K562 (cell line): ENCODE data around the gene PUS7. TPM values are rescaled to one million over a fixed set of nuclear protein-coding genes. Genes with fewer than 3 reads are reported as not detected.
A peak's percentile ranks its signal among the peaks of the same experiment; 100 is the strongest.

Source experiments
- BACH1 ChIP-seq: fragments of 200-800 bp; sonication (Bioruptor generic); IDR thresholded peaks from 2 replicates; pipeline ENCODE4 v1.6.1; 2016; ENCODE audit warnings: missing genetic modification characterization, missing compliant biosample characterization
- CHD4 ChIP-seq: fragments of 200-600 bp; sonication (generic); IDR thresholded peaks from 3 replicates; pipeline ENCODE4 v1.6.1; 2012; ENCODE audit warnings: low read depth, mild to moderate bottlenecking, mixed read lengths, low read length, inconsistent platforms; ENCODE audit not compliant: insufficient read depth, insufficient replicate concordance, poor library complexity, severe bottlenecking
- EWSR1 ChIP-seq: fragments of 450-650 bp; IDR thresholded peaks from 2 replicates; pipeline ENCODE4 v1.6.1; 2018; ENCODE audit warnings: borderline replicate concordance, mild to moderate bottlenecking, low read depth, moderate library complexity; ENCODE audit not compliant: partially characterized antibody
- IFI16 ChIP-seq: fragments of 250-450 bp; sonication (Bioruptor Pico); IDR thresholded peaks from 2 replicates; pipeline ENCODE4 v2.1.2; 2022; ENCODE audit warnings: mild to moderate bottlenecking, inconsistent platforms
- MAZ ChIP-seq, 2 experiments: fragments of 450-650 bp in 1 of 2; sonication (generic) in 1 of 2; formaldehyde crosslinking; IDR thresholded peaks in 1 of 2; conservative IDR thresholded peaks in 1 of 2; 2 replicates each; pipeline versions ENCODE4 v1.4.0 to v1.5.0; 2020; ENCODE audit warnings: mild to moderate bottlenecking in 1 of 2, missing genetic modification reagents in 1 of 2
- MEIS2 ChIP-seq: fragments of 450-650 bp; IDR thresholded peaks from 2 replicates; pipeline ENCODE4 v1.6.1; 2014; ENCODE audit warnings: mild to moderate bottlenecking; ENCODE audit not compliant: partially characterized antibody
- RCOR1 ChIP-seq, 2 experiments: IDR thresholded peaks; 2 replicates each; pipeline ENCODE4 v1.6.1; 2012; ENCODE audit warnings: low read depth in 2 of 2, low read length in 2 of 2, borderline replicate concordance in 1 of 2, improper control_type of control experiment in 1 of 2
- ZNF384 ChIP-seq: IDR thresholded peaks from 2 replicates; pipeline ENCODE4 v1.6.1; 2012; ENCODE audit warnings: low read depth, low read length, improper control_type of control experiment
- ZNF644 ChIP-seq: fragments of 200-800 bp; sonication (Bioruptor generic); IDR thresholded peaks from 2 replicates; pipeline ENCODE4 v1.6.1; 2016; ENCODE audit warnings: low read depth, missing genetic modification characterization, missing compliant biosample characterization
- ZNF764 ChIP-seq: fragments of 250-450 bp; sonication (Bioruptor Pico); IDR thresholded peaks from 2 replicates; pipeline ENCODE4 v1.4.0; 2020; ENCODE audit warnings: low read depth, mild to moderate bottlenecking, moderate library complexity
- ZNF778 ChIP-seq: fragments of 450-650 bp; formaldehyde crosslinking; IDR thresholded peaks from 2 replicates; pipeline ENCODE4 v1.4.0; 2020; ENCODE audit warnings: mild to moderate bottlenecking, moderate library complexity
- polyA plus RNA-seq, 8 experiments: library from polyadenylated mRNA; depleted of rRNA in 4 of 8; stranded (reverse) in 5 of 8; unstranded in 3 of 8; fragments of >200 nt; fragmentation: Nextera tagmentation in 2 of 8; fragmentation: Illumina TruSeq in 1 of 8; extraction: Ambion mirVana in 2 of 8; extraction: Trizol in 1 of 8; gene quantifications; 2 replicates each; pipeline versions ENCODE4 v1.2.1 to v1.2.3, GENCODE V29; 2011 to 2014; ENCODE audit warnings: inconsistent platforms in 1 of 8, missing spikeins in 1 of 8
- total RNA-seq, 7 experiments: library from RNA; depleted of rRNA in 6 of 7; stranded (reverse); fragments of >200 nt in 6 of 7; fragmentation: Illumina TruSeq in 2 of 7; extraction: Trizol in 2 of 7; gene quantifications; 2 replicates each; pipeline versions ENCODE4 v1.2.1 to v1.2.3, GENCODE V29; 2011 to 2021; ENCODE audit warnings: low replicate concordance in 1 of 7
- TF ChIP-seq, protein P1 (sequence below): fragments of 450-650 bp; IDR thresholded peaks from 2 replicates; pipeline ENCODE4 v1.6.1; 2016; ENCODE audit warnings: mild to moderate bottlenecking
- TF ChIP-seq, protein P2 (sequence below): fragments of 250-450 bp; sonication (Bioruptor Pico); IDR thresholded peaks from 2 replicates; pipeline ENCODE4 v1.8.0; 2022; ENCODE audit warnings: inconsistent platforms
- TF ChIP-seq, protein P3 (sequence below), 2 experiments: fragments of 450-650 bp; IDR thresholded peaks; 2 replicates each; pipeline ENCODE4 v1.6.1; 2016; ENCODE audit warnings: mild to moderate bottlenecking in 2 of 2, borderline replicate concordance in 1 of 2, low read depth in 1 of 2, moderate library complexity in 1 of 2

PUS7 gene
- total and polyA plus RNA-seq, 9 of the 15 experiments (the other 6 are each of a cell fraction or from before 2014, with no cell fraction given): 15.1 to 95.6 (median 63.2) TPM

DNA sequence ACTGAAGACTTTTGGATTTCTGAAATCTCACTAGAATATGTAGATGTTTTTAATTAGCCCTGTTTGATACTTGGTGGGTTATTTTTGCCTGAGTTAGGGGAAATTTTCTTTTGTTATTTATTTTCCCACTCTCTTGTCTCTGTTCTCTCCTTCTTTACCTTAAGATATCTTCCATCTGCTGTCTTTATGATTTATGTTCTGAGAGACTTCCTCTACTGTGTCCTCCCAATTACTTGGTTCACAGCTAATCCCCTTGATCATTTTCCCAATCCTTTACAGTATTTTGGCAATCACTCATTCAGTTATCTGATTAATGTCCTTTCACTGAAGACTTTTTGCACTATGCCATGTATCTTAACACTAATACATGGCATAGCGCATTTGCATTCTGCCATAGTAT is 83.8 kb downstream of the PUS7 start (continued):
- TF ChIP-seq ZNF778 (CRISPR knock-in tag) (no peak), CHD4 (no peak), BACH1 (tag) (no peak), MAZ (CRISPR knock-in tag; conservative IDR thresholded peaks at IDR 0.05 in 1 of 2, IDR thresholded peaks at IDR 0.05 in 1 of 2) (no peak), ZNF384 (no peak), EWSR1 (no peak), ZNF644 (no peak), RCOR1 (IDR thresholded peaks at IDR 0.05; ENCODE audit: borderline replicate concordance in 1 of 2, low read depth in 2 of 2, low read length in 2 of 2) (no peak), MEIS2 (peak; percentile 90), ZNF764 (CRISPR knock-in tag) (no peak), IFI16 (no peak)
- TF ChIP-seq, protein P1, sequence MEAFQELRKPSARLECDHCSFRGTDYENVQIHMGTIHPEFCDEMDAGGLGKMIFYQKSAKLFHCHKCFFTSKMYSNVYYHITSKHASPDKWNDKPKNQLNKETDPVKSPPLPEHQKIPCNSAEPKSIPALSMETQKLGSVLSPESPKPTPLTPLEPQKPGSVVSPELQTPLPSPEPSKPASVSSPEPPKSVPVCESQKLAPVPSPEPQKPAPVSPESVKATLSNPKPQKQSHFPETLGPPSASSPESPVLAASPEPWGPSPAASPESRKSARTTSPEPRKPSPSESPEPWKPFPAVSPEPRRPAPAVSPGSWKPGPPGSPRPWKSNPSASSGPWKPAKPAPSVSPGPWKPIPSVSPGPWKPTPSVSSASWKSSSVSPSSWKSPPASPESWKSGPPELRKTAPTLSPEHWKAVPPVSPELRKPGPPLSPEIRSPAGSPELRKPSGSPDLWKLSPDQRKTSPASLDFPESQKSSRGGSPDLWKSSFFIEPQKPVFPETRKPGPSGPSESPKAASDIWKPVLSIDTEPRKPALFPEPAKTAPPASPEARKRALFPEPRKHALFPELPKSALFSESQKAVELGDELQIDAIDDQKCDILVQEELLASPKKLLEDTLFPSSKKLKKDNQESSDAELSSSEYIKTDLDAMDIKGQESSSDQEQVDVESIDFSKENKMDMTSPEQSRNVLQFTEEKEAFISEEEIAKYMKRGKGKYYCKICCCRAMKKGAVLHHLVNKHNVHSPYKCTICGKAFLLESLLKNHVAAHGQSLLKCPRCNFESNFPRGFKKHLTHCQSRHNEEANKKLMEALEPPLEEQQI: no peak
- TF ChIP-seq, protein P2, sequence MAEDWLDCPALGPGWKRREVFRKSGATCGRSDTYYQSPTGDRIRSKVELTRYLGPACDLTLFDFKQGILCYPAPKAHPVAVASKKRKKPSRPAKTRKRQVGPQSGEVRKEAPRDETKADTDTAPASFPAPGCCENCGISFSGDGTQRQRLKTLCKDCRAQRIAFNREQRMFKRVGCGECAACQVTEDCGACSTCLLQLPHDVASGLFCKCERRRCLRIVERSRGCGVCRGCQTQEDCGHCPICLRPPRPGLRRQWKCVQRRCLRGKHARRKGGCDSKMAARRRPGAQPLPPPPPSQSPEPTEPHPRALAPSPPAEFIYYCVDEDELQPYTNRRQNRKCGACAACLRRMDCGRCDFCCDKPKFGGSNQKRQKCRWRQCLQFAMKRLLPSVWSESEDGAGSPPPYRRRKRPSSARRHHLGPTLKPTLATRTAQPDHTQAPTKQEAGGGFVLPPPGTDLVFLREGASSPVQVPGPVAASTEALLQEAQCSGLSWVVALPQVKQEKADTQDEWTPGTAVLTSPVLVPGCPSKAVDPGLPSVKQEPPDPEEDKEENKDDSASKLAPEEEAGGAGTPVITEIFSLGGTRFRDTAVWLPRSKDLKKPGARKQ: 0 out of 2 replicates have a peak, but pooled peaks have one; percentile 38
- TF ChIP-seq, protein P3, sequence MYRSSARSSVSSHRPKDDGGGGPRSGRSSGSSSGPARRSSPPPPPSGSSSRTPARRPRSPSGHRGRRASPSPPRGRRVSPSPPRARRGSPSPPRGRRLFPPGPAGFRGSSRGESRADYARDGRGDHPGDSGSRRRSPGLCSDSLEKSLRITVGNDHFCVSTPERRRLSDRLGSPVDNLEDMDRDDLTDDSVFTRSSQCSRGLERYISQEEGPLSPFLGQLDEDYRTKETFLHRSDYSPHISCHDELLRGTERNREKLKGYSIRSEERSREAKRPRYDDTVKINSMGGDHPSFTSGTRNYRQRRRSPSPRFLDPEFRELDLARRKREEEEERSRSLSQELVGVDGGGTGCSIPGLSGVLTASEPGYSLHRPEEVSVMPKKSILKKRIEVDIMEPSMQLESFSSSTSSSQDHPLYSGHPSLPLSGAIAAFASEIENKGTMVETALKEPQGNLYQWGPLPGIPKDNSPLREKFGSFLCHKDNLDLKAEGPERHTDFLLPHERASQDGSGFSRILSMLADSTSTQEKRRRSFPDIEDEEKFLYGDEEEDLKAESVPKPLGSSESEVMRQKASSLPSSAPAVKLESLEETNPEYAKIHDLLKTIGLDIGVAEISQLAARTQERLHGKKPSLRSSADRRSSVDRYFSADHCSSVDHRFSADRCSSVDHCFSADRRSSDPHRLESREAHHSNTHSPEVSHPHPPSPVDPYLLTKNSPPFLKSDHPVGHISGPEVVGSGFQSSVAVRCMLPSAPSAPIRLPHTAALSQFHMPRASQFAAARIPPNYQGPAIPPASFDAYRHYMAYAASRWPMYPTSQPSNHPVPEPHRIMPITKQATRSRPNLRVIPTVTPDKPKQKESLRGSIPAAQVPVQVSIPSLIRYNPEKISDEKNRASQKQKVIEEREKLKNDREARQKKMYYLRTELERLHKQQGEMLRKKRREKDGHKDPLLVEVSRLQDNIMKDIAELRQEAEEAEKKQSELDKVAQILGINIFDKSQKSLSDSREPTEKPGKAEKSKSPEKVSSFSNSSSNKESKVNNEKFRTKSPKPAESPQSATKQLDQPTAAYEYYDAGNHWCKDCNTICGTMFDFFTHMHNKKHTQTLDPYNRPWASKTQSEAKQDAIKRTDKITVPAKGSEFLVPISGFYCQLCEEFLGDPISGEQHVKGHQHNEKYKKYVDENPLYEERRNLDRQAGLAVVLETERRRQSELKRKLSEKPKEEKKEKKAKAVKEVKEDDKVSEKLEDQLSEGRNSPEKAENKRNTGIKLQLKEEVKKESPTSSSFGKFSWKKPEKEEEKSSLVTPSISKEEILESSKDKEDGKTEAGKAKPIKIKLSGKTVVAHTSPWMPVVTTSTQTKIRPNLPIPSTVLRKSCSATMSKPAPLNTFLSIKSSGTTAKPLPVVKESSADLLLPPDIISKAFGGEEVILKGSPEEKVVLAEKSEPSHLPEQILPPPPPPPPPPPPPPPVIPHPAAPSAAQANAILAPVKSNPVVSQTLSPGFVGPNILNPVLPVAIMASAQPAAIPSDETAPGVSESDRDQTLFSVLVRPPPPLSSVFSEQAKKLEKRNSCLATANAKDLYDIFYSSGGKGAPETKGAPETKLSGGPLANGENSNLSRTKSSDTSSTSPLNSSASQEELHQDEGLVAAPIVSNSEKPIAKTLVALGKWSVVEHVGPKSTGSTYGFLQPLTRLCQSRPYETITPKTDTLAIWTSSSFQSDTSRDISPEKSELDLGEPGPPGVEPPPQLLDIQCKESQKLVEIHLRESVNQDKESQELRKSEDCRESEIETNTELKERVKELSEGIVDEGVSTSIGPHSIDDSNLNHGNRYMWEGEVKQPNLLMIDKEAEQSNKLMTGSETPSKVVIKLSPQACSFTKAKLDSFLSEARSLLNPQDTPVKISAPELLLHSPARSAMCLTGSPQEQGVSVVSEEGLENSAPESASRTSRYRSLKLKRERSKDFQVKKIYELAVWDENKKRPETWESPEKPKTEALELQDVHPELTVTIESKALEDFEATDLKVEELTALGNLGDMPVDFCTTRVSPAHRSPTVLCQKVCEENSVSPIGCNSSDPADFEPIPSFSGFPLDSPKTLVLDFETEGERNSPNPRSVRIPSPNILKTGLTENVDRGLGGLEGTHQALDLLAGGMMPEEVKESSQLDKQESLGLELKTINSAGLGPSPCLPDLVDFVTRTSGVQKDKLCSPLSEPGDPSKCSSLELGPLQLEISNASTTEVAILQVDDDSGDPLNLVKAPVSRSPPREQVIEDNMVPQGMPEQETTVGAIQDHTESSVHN (IDR thresholded peaks at IDR 0.05; ENCODE audit: borderline replicate concordance in 1 of 2, low read depth in 1 of 2): no peak
